Measurements from ENCODE around the gene CASP5.
"Not testable (repeated sequence)": the region's sequence is repeated elsewhere in the genome, so short reads cannot be mapped to it uniquely, and the experiment has no call there.

The CASP5 gene

GRCh38 chr11:105033343-105033742 is 10.4 kb upstream of the CASP5 start:
- no peak for DNase-seq

- no peak for DNase-seq
Observed at GRCh38 chr11:105032495-105032894, 9.5 kb upstream of the CASP5 start.

- no peak for DNase-seq
Observed at GRCh38 chr11:105027678-105028077, 4.7 kb upstream of the CASP5 start.

- DNase-seq = no peak
Observed at GRCh38 chr11:105024394-105024793, 1.4 kb upstream of the CASP5 start.

- DNase-seq = no peak
Observed at GRCh38 chr11:105022527-105022926, 441 bp downstream of the CASP5 start.

- DNase-seq = no peak
Observed at GRCh38 chr11:105007463-105007862, 15.5 kb downstream of the CASP5 start.

DNA sequence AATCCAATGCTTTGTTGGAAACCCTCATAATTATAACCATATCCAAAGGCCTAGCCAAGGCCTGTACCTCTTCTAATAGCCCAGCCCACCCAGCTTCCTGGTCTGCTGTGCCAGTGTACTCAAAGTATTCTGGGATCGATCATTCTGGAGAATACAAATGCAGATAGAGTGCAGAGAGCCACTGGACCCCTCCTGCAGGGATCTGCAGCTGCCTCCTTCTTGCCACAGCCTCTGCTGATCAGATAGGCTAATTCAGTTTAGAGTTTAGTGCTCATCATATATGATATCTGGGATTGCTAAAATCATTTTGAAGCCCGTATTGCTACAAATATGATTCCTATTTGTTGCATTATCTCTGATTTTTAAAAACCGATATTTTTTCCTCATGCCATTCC is 17.5 kb downstream of the CASP5 start:
- DNase-seq = no peak

- no peak for DNase-seq
Observed at GRCh38 chr11:105004021-105004420, 18.9 kb downstream of the CASP5 start.

DNA sequence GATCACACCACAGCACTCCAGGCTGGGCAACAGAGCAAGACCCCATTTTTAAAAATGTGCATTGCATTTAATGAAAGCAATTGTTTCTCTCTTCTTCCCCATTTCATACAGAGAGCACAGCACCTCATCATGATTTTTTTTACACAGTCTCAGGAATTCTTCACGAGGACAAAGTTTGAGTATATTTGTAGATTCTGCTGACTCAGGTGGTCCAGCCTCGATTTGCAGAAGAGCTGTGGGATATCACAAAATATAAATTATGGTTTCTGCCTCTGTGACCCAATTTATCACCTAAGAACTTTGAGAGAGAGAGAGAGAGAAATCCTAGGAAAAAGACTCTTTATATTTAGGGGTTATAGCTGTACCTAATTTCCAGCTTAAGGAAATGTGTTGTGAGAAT is 19.8 kb downstream of the CASP5 start:
- no peak for DNase-seq

DNA sequence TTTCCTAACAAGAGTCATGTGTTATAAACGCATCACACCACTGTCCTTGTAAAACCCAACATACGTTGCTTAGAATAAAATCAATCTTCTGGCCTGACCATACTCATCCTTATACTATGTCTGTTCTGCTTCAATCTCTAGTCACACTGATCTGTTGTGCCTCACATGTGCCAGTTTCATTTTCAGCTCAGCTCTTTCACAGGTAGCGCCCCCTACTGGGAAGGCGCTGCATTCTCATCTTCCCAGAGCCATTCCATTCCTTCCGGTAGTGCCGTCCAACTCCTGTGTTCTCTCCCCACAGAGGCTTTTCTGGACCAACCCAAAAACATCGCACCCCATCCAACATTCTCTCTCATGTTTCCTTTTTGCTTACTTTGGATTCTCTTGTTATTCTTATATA is 22.2 kb downstream of the CASP5 start:
- no peak for DNase-seq

DNA sequence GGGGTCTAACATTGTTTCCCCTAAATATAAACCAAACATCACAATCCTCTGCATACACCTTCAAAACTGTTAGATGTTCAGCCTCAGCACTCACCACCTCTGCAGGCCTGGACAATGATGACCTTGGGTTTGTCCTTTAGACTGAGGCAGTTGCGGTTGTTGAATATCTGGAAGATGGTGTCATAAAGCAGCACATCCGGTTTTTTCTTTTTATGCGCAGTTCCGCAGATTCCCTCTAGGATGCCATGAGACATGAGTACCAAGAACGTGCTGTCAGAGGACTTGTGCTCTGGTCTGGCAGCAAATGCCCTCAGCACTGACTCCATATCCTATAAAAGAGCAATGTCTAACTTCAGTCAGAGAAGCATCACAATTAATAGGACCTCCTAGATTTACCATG is 22.8 kb downstream of the CASP5 start:
- no peak for DNase-seq

- DNase-seq = no peak
Observed at GRCh38 chr11:104999721-105000120, 23.2 kb downstream of the CASP5 start.

GRCh38 chr11:104997288-104997687 is 25.7 kb downstream of the CASP5 start:
- DNase-seq = no peak

DNA sequence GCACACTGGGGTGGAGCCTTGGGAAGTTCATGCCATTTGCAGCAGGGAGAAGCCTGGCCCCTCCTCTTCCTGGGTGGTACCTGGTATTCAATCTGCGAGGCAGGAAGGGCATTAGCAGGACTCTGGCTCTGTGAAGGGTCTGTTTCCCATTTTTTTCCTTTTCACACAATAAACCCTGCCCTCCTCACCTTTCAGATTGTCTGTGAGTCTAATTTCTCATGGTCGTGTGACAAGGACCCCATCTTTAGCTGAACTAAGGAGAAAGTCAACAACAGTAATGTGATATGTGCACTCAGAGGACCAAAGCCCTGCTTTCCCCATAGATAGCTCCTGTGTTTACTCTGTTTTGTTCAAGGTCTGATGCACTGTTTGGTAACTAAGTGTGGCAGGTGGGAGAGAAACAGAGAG is 28.0 kb downstream of the CASP5 start:
- DNase-seq = no peak

DNA sequence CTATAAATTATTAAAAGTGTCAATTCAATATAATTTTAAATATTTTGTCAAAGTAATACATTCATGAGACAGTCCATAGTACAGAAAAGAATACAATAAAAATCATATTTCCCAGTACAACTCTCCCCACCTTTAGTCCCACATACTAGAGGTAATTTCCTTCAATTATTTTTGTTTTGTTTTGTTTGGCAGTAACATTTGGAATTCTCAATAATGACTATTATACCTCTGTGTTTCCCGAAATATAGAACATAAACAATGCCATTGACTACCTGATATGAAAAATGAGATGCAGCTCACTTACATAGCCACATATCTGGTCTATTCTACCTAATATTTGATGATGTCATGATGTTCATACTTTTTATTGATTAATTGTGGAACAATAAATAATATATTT is 30.2 kb downstream of the CASP5 start:
- DNase-seq = no peak

DNA sequence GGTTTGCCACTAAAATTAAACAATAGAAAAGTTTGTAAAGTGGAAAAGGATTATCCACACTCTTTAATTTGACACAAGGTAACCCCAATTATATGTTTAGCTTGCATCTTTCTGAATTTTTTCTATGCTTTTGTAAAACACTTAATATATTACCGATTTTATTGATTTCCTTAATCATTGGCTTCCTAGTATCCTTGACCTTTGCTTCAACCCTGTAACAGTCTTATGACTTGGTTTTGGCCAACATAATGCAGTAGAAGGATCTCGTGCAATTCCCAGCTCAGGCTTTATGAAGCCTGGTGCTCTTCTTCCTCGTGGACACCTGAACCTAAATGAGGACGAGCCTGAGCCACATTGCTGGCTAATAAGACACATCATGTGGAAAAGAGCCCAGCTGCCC is 31.0 kb downstream of the CASP5 start:
- no peak for DNase-seq

- DNase-seq = no peak
Observed at GRCh38 chr11:104984808-104985207, 38.2 kb downstream of the CASP5 start.

- DNase-seq = no peak
Observed at GRCh38 chr11:104979839-104980238, 43.1 kb downstream of the CASP5 start.

DNA sequence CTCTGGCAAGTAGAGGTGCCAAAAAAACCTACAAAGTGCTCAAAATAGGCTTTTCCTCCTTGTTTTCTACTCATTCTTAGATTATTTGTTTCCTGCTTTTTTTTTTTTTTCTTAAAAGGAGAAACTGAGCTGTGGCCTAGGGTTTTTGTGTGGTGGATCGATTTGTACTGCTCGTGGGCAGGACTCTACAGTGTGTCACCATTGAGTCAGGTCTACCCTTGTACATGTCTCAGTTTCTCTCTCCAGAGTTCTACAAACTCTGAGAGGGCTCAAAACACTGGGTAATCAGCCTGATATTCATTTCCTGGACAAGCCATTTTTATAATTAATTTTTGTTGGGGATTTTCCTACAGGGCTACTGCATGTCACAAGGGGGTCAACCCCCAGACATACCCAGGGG is 49.4 kb downstream of the CASP5 start:
- DNase-seq = no peak

GRCh38 chr11:104972924-104973323 is 50.0 kb downstream of the CASP5 start:
- DNase-seq = not testable (repeated sequence)

DNA sequence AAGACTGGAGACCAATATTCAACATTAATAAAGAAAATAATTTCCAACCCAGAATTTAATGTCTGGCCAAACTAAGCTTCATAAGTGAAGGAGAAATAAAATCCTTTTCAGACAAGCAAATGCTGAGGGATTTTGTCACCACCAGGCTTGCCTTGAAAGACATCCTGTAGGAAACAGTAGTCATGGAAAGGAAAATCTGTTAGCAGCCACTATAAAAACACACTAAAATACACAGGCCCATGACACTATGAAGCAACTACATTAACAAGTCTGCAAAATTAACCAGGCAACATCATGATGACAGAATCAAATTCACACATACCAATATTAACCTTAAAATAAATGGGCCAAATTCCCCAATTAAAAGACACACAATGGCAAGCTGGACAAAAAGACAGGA is 52.2 kb downstream of the CASP5 start:
- DNase-seq = no peak

DNA sequence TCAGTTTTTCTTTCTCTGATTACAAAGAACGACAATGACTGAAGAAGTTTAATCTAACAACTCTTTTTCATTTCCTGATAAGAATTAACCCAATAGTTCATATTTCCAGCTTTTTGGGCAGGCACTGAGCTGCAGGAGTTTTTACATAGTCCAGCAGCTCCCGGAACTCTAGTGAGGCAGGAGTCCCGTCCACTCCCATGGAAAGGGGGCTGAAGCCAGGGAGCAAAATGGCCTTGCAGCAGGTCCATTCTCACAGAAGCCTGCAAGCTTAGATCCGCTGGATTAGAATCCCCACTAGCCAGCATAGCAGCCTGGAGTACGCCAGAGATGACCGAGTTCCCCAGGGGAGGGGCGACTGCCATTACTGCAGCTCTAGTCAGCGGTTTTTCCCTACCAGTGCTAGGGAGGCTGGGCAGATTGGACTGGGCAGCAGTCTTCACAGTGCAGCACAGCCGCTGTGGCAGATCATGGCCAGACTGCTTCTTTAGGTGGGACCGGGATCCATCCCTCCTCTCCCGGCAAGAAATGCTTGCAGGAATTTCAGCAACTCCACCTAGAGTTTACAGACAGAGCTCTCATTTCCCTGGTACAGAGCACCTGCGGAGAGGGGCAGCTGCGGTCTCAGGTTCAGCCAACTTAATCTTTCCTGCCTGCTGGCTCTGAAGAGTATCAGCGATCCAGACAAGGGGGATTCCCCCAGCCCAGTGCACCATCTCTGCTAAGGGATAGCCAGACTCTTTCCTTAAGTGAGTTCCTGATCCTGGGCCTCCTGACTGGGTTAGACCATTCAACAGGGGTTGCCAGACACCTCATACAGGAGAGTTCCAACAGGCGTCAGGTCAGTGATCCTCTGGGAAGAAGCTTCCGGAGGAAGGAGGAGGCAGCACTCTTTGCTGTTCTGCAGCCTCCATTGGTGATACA is 53.9 kb downstream of the CASP5 start:
- DNase-seq = no peak

DNA sequence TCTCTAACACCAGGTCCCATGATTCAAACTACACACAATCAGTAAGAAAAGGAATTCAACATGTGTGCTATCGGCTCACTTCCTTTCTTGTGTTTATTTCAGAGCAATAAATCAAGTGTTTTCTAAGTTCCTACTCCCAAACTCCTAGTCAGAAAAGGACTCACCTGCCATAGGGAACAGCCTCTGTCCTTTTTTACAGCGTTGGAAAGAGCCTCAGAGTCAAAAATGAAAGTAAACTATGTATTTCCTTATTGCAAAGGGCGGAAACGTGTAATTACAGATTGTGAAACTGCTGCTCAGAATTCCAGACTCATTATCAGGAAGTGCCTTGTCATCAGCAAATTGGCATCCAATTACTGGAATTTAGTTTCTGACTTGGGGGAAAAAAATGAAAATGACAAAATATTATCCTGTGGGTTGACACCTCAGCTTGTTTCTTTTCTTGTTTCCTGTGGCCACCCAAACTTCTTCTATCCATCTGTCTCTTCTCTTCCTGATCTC is 54.6 kb downstream of the CASP5 start, which contains the start of gene CASP4:
TSS of gene CASP4 (minus strand) at position 220 of the 501 bp plus-strand sequence. CDS start at position 171, 49 bp downstream.
- peak; percentile 58 for DNase-seq

- DNase-seq = no peak
Observed at GRCh38 chr11:104967534-104968354, 55.2 kb downstream of the CASP5 start.

Data from NCI-H1048 (cell line).